HG03457 (cell line): ENCODE data around the gene RELN.

ENCODE experiments used
- ATAC-seq: cut with Tn5 transposase; IDR thresholded peaks from one replicate; pipeline ENCODE4 v1.9.1; 2021; ENCODE audit warnings: moderate number of reproducible peaks; ENCODE audit not compliant: unreplicated experiment

Gene RELN

DNA sequence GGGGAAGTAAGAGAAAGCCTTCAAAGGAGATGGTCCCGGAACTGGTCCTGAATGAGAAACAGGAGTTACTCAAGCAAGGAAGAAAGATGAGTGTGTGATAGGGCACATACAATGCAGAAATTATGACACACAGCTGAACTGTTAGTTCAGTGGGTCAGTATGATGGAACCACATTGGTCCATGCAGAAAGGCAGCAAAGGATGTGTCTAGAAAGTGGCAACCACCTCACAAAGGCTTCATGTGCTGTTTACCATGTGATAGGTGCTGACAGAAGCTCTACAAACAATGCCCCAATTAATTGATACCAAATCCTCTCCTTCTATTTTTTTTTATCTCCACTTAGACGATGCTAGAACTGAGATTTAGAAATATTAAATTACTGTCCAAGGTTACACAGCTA, 258.3 kb downstream of the RELN start:
- no peak for ATAC-seq

DNA sequence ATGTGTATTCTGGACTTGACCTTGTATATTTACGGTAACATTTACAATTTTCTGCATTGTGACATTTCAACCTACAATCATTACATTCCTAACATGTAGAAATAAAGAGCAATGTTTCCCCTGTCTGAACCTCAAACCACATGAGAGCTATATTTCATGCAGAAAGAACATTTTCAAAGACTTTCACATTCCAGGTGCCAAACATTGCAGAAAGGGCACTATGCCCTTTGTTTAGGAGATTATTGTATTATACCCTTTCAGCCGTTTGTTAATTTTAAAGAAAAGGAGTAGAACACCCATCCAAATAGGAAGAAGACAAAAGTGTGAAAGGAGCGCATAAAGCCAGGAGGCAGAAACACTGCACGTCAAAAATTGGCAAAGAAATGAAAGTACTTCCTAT, 260.4 kb downstream of the RELN start:
- ATAC-seq = no peak

DNA sequence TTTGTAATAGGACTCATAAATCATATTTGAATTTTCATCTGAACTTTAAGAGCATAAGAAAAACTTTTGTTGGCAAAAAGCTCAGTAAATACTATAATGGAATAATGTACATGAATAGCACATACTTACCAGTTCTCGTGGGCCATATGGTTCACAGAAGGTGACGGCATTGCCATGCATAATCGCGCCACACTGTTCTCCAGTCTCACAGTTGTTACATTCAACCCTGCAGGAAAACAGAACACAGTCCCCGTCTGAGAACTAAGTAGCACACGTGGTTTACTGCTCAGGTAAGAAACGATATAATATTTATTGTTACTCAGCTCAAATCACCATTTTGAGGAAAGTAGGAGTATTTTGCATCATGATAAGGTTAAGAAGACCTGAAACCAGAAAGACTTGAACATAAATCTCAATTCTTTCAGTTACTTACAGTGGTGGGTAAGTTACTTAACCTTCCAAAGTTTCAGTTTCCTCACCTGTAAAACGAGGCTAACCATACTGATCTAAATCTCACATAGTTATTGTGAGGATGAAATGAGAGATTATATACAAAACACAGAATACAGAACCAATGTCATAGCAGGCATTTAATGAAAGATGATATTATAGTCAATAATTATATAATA, 261.4 kb downstream of the RELN start:
- no peak for ATAC-seq

DNA sequence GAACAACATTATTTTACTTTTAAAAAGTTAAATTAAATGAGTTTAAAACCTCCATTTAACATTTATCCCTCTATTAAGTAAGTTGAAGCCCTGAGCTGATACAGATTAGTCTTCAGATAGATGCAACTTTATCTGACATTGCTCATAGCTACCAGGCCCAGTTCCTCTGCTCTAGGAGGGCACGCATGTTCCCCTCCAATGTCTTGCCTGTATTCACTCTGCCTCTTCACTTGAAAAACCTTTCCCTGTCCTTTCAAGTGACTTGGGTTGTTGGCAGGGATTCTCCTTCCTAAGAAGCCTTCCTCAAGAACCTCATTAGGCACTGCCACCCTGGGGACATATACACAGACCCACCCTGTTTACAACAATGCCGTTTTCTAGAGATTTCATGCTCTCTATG, 270.4 kb downstream of the RELN start:
- ATAC-seq = no peak

DNA sequence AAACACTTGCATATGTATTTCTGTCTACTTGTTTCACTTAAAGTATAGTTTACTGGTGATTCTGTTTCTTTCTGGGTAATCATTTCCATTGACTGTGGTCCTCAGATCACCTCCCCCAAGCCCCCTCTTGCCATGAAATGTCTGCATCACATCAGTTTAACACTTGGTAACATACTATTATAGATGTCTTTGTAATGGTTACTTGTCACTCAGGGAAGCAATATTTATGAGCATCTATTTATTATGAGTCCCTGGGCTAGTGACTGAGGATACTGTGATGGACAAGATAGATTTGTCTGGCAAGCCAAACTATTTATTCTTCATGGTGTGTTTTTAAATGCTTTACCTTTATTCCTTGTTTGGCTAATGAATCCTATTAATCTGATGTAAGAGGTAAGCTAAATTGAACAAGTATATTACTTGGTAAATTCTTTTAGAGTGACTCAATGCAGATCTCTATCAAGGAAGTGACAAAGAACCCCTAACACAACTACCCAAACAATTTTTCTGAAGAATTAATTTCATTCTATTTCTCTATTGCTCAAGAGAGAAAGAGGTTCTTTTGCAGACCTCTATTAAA, 270.9 kb downstream of the RELN start:
- no peak for ATAC-seq

DNA sequence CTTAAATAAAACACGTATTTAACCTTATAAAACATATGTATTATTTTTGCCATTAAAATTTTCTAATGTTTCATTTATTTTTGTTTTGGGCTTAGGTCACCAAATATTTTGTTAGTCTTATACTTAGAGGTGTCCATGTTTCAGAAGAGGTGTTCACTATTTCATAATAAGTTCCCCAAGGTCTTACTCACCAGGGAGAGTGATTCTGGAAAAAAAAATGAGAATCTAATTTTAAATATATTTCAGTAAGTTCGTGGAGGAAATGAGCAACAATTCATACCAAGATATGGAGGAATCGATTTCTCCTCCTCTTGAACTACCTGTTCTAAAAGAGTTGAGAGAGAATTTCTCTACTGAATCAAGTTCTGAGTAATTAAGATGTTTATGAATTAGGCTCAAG, 271.9 kb downstream of the RELN start:
- ATAC-seq = no peak

DNA sequence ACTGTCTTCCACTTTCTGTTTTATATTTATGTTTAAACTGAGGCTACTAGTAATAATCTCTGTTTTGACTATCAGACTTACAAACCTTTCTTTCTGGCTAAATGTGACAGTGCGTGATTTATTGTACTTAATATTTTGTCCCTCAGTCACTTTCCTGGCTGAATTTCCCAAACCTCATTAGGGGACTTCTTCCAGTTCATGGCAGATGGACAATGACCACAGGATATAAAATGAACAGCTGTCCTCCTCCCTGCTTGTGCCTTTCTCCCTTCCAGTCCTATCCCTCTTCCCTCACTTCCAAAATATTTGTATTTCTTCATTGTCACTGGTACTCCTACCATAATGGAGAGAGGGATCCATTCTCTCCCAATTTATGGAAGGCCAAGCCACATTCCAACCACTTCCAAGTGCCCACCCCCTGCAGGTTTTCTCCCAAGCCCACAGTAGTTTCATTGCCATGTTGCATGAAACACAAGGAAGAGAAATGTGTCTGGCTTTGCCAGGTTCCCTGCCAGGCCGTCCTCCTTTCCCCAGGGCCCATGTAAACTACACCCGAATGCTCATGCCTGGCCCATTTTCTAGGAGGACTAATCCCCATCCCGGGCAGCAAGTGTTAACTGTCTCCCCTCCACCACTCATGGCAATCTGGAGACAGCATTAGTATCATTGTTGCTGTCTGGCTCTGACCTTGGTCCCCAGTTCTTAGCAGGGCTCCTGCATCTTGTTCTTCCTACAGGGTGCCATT, 273.9 kb downstream of the RELN start:
- ATAC-seq = no peak

DNA sequence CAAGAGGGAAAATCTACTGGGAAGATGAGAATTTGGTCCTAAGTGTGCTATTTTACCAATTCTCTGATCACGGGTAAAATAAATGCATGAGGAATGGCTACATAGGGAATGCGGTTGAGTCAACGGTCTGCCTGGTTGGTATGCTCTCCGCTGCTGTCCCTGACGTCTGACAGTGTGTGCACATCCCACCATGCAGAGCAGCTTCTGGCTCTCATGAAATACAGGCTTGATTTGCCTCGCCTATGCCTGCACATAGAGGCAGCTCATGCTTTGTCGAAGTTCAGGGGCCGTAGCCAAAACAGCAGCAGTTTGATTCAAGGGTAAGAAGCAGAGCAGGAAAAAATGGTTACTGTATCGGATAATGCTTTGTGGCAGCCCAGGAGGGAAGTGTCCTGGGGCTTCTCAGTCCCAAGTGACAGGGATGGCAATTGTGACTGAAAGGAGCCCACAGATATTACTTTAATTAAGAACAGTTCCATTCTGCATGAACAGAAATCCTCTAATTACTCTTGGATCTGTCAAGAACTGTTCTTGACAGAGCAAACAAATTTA, 275.0 kb downstream of the RELN start:
- ATAC-seq = no peak

DNA sequence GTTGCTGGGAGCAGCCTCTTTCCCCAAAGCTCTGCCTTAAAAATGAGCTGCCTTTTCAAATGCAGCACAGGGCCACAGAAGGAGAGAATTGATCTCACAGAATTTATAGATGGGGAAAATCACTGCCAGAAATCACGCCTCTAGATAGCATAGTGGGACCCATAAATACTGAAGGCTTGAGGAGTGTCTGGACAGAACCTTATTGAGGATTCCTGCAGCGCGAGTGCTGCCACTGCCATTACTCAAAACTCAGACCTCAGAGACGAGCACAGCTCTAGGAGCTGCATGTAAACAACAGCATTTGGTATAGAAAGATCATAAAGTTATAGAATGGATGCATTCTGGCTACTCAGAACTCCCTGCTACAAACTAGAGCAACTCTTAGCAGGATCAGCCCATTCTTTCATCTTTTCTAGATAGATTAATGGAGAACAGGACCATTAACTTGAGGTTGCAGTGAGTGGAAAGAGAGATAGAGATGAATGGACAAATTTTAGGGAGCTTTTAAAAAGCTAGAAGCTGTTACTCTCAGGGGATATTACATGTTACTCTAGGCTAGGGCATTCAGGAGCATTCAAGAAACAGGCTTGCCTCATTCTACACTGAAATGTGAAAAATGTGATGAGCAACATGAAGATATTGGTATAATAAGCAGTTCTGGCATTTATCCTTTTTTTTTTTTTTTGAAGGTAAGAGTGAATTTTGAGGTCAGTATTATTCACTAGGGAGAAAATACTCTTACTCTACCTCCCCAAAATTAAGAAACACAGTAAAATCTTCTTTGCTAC, 276.3 kb downstream of the RELN start:
- no peak for ATAC-seq

DNA sequence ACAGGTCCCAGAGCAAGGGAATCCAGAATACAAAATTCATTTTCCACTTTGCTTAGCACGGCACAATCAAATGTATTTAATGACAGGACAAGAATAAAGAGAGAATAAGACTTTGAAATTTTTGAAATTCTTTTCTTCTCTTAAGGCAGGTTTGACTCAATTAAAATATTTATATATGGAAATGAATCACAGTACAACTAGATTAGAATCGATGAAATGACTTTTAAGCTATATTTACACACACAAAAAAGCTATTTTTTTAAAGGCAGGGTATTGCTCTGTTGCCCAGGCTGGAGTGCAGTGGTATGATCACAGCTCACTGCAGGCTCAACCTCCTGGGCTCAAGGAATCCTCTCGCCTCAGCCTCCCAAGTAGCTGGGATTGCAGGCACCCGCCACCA, 278.0 kb downstream of the RELN start:
- no peak for ATAC-seq

DNA sequence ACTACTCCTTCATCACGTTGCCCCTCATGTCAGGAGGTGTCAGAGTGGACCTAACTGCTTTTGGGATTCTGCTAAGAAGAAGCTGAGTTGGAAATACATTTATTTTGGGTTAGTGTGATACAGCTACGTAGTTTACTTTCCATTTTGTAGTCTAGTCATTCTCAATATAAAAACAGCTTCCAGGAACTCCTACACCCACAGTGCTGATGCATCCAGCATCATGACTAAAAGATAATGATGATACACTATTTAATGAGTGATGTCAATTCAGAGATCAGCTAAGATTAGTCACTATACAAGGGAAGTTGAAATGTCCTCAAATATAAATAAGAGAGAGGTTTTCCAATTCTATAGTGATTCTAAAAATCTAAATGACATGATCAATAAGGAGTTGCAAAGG, 279.2 kb downstream of the RELN start:
- ATAC-seq = no peak

DNA sequence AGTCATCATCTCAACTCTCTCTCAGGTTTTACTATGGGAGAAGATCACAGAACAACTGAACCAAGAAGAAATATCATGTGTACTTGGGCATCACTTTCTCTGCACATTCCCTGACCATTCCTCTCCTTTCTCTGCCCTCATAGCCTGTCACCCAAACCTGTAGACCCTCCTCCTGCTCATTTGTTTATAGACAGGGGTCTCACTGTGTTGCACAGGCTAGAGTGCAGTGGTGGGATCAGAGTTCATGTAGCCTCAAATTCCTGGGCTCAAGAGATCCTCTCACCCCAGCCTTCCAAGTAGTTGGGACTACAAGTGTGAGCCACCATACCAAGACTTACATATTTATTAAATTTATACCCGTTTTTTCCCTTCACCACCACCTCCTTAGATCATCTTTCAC, 282.7 kb downstream of the RELN start:
- no peak for ATAC-seq

DNA sequence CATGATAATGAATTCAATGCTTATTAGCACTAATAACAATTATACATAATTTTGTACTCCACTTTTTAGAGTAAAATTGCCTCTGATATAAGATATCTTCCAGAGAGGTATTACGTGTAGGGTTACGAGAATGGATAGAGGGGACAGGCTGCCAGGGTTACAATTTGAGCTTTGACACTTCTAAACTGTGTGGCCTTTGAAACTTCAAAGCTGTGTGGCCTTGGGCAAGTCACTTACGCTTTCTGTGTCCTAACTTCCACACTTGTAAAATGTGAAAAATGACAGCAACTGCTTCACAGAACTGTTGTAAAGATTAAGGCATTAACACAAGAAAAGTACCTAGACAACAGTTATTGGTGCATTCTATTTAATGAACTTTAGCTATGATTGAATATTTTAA, 283.9 kb downstream of the RELN start:
- ATAC-seq = no peak

DNA sequence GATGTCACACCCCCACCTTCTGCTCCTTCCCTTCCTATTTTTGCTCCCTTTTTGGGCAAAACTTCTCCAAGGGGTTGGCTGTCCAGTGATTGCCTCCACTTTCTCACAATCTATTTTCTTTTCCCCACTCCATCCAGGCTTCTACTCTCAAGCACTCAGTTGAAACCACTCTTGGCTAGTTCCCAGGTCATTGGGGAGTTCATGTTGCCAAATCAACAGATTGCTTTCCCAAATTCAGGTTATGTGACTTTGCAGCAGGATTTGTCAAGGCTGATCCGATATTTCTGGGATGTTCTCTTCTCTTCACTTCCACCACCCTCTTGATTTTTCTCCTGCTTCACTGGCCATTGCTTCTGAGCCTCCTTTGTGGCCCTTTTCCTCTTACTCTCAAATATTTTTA, 284.8 kb downstream of the RELN start:
- no peak for ATAC-seq

DNA sequence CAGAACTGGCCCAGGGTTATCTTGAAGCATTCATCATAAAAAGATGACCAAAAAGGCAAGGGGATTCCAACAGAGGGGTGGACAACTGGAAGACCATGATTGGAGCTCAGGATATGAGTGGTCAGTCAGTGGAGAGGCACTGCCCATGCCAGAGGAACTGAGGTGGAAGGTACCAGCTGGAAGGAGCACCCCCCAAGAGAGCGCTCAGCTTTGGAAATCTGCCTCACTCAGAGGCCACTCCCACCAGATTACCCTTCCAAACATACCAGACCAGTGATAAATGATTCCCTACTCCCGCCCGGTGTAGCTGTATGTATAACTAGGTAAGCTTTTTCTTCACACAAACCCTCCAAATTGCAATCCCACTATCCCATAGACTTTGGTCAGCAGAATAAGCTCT, 286.5 kb downstream of the RELN start:
- ATAC-seq = no peak

DNA sequence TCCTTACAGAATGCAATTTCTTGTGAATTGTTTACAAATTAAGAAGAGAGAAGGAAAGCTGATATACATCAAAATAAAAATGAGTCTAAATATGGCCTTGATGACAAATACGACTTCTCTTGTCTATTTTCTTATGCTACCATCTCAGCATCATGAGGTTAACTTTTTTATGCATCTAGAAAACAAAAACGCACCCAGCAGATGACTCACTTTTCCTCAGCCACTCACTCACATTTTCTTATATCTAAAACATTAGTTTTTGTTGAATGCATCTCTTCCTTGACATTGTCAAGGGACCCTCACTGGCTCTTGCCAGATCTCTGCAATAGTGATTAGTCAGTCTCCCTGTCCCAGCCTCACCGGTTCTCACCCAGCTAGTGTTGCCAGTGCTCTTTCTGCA, 287.0 kb downstream of the RELN start:
- ATAC-seq = no peak

DNA sequence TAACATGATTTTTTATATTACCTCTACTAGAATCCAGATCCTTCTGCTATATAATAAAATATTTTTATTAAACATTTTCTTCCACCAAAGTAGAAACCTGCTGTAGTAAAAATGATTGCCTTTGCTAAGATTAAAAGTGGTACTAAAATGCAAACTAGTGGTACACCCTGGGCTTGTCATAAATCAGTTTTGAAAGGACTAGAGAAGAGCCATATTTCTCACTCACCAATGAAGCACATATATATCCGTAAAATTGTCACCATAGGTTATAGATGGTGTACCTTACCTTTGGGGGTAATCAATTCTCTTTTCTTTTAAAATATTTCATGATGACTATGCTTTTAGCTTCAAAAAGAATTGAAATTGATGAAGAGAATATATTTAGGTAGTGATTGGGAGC, 290.4 kb downstream of the RELN start:
- ATAC-seq = no peak

DNA sequence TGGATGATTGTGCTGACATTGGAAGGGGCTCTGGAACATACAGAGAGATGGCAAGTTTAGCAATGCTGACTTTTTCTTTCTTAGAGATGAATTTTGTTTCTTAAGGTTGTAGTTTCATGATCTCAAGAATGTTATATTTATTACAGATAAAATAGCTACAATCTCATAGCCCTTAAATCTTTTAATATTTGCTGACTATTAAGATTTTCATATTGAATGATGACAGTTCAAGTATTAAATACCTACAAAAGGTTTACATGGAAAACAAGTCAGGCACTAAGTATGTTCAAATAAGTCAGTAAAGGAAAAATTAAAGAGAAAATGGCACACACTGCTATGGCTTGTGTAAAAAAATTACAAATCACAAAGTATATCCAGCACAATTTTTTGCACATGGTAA, 291.4 kb downstream of the RELN start:
- ATAC-seq = no peak

DNA sequence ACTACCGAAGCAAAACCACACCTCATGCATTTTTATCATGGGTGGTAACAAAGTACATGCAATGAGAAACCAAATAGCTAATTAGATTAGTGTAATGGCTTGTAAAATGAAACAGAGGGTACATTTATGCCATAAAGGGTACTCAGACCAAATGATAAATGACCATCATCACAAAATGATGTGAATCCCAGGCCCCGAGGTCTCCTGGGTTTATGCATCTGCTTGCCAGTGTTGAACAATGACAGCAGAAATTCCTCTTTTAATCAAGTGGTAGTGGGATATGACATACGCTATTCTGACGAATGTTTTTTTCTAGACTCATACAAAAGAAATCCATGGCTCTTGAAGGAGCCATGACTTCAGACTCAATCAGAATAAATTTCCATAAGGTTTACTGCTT, 293.9 kb downstream of the RELN start:
- ATAC-seq = no peak

DNA sequence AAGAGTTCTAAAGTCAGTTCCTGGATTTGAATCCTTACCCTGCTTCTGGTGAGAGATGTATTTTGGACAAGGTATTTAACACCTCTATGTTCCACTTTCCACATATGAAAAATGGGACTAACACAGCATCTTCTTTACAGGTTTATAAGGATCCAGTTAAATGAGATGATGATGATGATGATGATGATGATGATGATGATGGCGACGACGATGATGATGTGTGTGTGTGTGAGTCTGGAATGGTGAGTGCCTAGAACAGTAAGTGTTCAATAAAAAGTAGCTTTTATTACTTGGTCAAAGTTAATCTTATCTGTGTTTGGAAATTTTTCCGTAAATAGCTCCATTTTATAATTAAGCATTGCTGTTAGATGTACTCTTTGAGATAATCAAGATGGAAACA, 295.2 kb downstream of the RELN start:
- no peak for ATAC-seq

DNA sequence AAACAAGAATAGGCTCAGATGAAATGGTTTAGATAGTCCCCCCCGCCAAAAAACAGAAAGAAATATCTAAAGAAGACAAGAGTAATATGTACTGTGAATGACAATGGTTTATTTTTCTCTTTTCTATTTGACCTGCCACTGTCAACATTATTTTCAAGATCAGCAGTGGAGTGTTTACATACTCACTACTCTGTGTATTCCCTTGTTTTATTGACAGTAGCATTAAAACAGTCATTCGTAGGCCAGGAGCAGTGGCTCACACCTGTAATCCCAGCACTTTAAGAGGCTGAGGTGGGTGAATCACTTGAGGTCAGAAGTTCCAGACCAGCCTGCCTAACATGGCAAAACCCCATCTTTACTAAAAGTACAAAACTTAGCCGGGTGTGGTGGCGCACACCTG, 298.2 kb downstream of the RELN start:
- ATAC-seq = no peak
